Activated gamma-delta T cell treated with Interleukin-2 at 50 U/mL for 16 hours (primary cell): ENCODE results near the gene FGR.

ENCODE experiments used
- DNase-seq: peaks from one replicate; pipeline ENCODE4 v3.0.0-alpha.2; 2020

Gene FGR

GRCh38 chr1:27564710-27565649, 70.0 kb downstream of the FGR start:
- DNase-seq: no peak

DNA sequence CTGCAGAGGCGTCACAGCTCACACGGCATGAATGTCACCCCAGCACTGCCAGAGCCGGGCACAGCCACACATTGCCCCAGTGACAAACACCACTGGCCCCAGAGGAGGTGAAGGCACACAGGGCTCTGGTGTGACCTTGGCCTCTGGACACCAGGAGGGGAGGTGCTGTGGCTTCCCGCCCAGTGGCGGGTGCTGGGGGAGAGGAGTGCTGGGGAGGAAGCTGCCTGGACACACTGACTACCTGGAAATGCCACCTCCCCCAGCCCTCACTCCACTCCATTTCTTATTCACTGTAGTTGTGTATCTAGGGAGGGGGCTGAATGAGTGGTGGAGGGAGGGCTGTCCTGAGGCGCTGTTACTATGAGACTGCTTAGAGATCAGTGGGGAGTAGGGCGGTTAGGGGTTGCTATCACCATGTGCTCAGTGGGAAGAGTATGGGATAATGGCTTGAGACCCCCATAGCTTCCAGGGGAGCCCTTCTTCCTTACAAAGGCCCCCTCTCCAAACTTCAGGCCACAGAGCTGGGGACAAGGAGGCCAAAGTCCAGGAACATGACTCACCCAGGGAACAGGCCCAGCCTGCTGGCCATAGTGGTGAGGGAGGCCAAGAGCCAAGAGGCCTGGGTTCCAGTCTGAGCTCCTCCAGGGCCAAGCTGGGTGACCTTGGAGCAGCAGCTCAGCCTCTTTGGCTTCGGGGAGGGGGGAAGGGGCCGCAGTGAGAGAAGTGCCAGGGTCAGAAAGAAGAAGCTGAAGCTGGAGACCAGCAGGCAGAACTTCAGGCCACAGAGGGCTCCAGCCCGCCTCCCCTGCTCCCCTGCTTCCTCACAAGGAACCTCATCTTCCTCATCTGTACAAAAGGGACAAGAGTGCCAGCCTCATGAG, 71.2 kb downstream of the FGR start:
- DNase-seq: no peak

DNA sequence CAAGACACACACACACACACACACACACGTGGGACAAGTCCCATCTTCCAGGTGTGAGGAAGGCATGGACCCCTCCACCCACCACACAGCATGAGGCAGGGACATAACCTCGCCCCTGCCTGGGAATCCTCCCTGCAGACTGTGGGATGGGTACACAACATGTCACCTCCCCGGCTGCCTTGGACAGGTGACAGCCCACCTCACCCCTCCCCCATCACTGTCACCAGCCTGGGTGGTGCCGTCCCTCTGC, 71.7 kb downstream of the FGR start:
- DNase-seq: no peak

GRCh38 chr1:27562534-27563340, 72.2 kb downstream of the FGR start:
- DNase-seq: no peak
